ENCODE measurements around the gene LYZ.

DNA sequence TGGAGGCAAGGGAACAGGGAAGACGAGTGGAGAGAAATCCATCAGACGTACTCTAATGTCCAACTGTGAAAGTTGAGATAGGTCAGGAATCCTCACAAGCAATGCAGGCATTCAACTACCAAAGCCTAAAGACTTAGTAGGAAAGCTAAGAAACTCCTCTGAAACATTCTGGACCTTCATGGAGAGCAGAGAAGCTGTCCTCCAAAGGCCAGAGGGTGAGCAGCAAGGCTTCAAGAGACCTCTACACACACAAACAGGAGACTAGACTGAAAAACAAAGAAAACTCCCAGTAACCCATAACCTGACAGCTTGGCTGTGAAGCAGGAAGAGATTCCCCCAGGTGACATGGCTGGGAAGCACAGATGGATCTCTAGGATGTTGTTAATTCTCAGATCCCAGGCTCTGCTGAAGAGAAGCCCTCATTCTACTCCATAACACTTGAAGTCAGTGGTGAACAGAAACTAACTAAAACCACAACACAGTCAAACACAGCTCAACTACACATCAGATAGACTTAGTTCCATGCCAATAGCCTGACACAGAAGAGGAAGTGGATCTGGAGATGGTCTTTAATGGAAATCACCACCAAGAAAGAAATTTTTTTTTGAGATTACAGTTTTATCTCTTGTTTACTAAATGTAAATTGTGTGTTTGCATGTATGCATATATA, 23.2 kb upstream of the LYZ start:
- TF ChIP-seq EZH2 (IDR thresholded peaks at IDR 0.05; ENCODE audit: insufficient read depth, poor library complexity, severe bottlenecking): no peak
- no peak for TF ChIP-seq EZH2phosphoT487 (IDR thresholded peaks at IDR 0.05; ENCODE audit: insufficient read depth, low read depth)
